OCI-LY7 (cell line): ENCODE data around the gene KIF3A. TPM values are rescaled to one million over a fixed set of nuclear protein-coding genes. Genes with fewer than 3 reads are reported as not detected.

ENCODE experiments used
- BruUV-seq: library from RNA; stranded (reverse); fragments of 400-500 nt; replicated peaks from 2 replicates; lab custom pipeline; 2021; lab: Mats Ljungman, UMichigan
- CTCF ChIA-PET: fragments of 300-600 bp; sonication (Branson Sonifier 250); formaldehyde crosslinking; loops from one replicate; lab custom pipeline; 2022; ENCODE audit warnings: antibody characterized with exemption; ENCODE audit not compliant: unreplicated experiment; lab: Charles Lee
- POLR2A ChIA-PET: fragments of 300-600 bp; sonication (Branson Sonifier 250); formaldehyde crosslinking; loops from one replicate; lab custom pipeline; 2022; ENCODE audit warnings: antibody characterized with exemption; lab: Charles Lee
- DNase-seq: peaks from one replicate; pipeline ENCODE4 v3.0.0-alpha.2; 2015; ENCODE audit warnings: low spot score
- H2AFZ ChIP-seq: fragments of 200-600 bp; sonication (generic), shearing (Covaris generic); 2 replicates; pipeline ENCODE4 v1.6.1; 2014; ENCODE audit warnings: mild to moderate bottlenecking, antibody characterized with exemption, low read length, moderate library complexity
- H3K27ac ChIP-seq: fragments of 200-600 bp; sonication (generic); 2 replicates; pipeline ENCODE4 v1.5.1; 2014; ENCODE audit warnings: mixed run types, low read depth, mild to moderate bottlenecking, moderate library complexity, low read length, inconsistent platforms; ENCODE audit not compliant: poor library complexity, severe bottlenecking
- H3K36me3 ChIP-seq: fragments of 200-600 bp; sonication (generic); 2 replicates; pipeline ENCODE4 v1.6.1; 2014; ENCODE audit warnings: mild to moderate bottlenecking, antibody characterized with exemption, low read length, moderate library complexity, mixed read lengths; ENCODE audit not compliant: insufficient read depth
- H3K4me1 ChIP-seq: fragments of 200-600 bp; sonication (generic); 2 replicates; pipeline ENCODE4 v1.5.1; 2014; ENCODE audit warnings: mild to moderate bottlenecking, low read length; ENCODE audit not compliant: insufficient read depth, poor library complexity, severe bottlenecking
- H3K4me2 ChIP-seq: fragments of 200-600 bp; sonication (generic); 2 replicates; pipeline ENCODE4 v1.6.1; 2014; ENCODE audit warnings: mild to moderate bottlenecking, low read length
- H3K4me3 ChIP-seq: fragments of 200-600 bp; sonication (generic); 2 replicates; pipeline ENCODE4 v1.5.1; 2014; ENCODE audit warnings: mild to moderate bottlenecking, low read depth, low read length; ENCODE audit not compliant: poor library complexity, severe bottlenecking
- H3K79me2 ChIP-seq: fragments of 200-600 bp; sonication (generic); 2 replicates; pipeline ENCODE4 v1.6.1; 2016; ENCODE audit warnings: low read depth, mild to moderate bottlenecking, low read length, moderate library complexity, mixed read lengths; ENCODE audit not compliant: insufficient read depth
- H3K9me2 ChIP-seq: fragments of 200-600 bp; sonication (generic); 2 replicates; pipeline ENCODE4 v1.6.1; 2016; ENCODE audit warnings: mild to moderate bottlenecking, low read length, mixed read lengths; ENCODE audit not compliant: insufficient read depth
- H3K9me3 ChIP-seq: fragments of 200-600 bp; sonication (generic); 2 replicates; pipeline ENCODE4 v1.6.1; 2014; ENCODE audit warnings: mild to moderate bottlenecking, mixed run types, low read length, mixed read lengths
- H4K20me1 ChIP-seq: fragments of 200-600 bp; sonication (generic); 2 replicates; pipeline ENCODE4 v1.6.1; 2014; ENCODE audit warnings: mild to moderate bottlenecking, antibody characterized with exemption, low read length, moderate library complexity, mixed read lengths; ENCODE audit not compliant: insufficient read depth
- EZH2phosphoT487 ChIP-seq: fragments of 200-600 bp; sonication (generic); IDR thresholded peaks from 2 replicates; pipeline ENCODE4 v1.6.1; 2018; ENCODE audit warnings: low read depth, borderline replicate concordance, mild to moderate bottlenecking, mixed run types, antibody characterized with exemption, low read length, moderate library complexity, mixed read lengths
- intact Hi-C: fragments of 100-400 bp; cut with micrococcal nuclease; formaldehyde crosslinking; loops from one replicate; pipeline ENCODE4 v1.10.0; 2022; ENCODE audit not compliant: unreplicated experiment
- total RNA-seq, 2 experiments: library from RNA; depleted of rRNA in 1 of 2; stranded (reverse); fragments of >200 nt in 1 of 2; shearing (Covaris generic) in 1 of 2; gene quantifications; 2 replicates each; pipeline ENCODE4 v1.2.3, GENCODE V29; 2014 to 2022
- TF ChIP-seq, protein P1 (sequence below): fragments of 200-600 bp; sonication (generic); conservative IDR thresholded peaks from 2 replicates; pipeline ENCODE4 v1.5.1; 2014; ENCODE audit warnings: mild to moderate bottlenecking, antibody characterized with exemption, low read length, moderate library complexity, mixed read lengths

KIF3A gene
- total RNA-seq, 2 experiments from 2014 or later: 6.7 to 14.2 TPM

DNA sequence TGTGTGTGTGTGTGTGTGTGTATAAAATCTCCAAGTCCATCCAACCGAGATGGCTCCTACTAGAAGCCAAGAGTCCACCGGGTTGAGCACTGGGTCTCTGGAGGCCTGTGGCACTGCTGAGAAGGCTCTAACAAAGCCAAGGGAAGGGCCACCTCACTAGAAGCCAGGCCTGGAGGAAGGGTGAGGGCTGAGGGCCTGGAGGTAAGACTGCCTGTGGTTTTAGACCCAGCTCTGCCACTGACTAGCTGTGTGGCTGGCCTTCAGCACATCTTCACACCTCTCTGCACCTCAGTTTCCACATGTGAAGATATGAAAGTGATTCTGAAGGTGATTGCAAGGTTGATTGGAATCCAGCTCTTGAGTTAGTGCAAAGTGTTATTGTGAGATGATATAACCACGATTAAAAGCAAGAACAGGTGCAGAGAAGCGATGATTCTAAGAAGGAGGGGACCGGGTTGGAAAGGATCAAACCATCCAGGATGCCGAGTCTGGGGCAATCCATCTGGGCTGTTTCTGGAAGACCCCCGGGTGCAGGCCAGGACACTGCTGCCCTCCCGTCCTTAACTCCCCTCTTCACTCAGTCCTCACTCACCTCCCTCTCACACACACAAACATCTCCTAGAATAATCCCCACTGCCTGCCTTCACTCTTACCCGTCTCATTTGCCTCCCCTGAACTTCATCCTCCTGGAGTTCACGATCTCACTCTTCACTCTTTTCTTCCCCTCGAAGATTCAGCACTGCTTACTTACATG, 61.2 kb downstream of the KIF3A start:
- Histone ChIP-seq H3K36me3 (no peaks in the 10 kb centered on the region), H3K27ac (no peak overlapping the region), H3K4me1 (peaks cover 3% of the 10 kb centered on the region), H3K4me3 (no peak overlapping the region), H4K20me1 (no peaks in the 10 kb centered on the region), H3K4me2 (no peak overlapping the region), H2AFZ (no peak overlapping the region), H3K9me2 (no peaks in the 10 kb centered on the region), H3K9me3 (no peaks in the 10 kb centered on the region), H3K79me2 (no peaks in the 10 kb centered on the region)
- POLR2A ChIA-PET: interaction anchor here (0.7 kb wide), 1 partner anchor 57 kb away, joined by 3 read pairs; no protein-coding TSS in a partner anchor
- intact Hi-C loops: no loop called here
- no peak for TF ChIP-seq EZH2phosphoT487
- CTCF ChIA-PET: no interaction called here
- no TSS peak for BruUV-seq
- DNase-seq: no peak

DNA sequence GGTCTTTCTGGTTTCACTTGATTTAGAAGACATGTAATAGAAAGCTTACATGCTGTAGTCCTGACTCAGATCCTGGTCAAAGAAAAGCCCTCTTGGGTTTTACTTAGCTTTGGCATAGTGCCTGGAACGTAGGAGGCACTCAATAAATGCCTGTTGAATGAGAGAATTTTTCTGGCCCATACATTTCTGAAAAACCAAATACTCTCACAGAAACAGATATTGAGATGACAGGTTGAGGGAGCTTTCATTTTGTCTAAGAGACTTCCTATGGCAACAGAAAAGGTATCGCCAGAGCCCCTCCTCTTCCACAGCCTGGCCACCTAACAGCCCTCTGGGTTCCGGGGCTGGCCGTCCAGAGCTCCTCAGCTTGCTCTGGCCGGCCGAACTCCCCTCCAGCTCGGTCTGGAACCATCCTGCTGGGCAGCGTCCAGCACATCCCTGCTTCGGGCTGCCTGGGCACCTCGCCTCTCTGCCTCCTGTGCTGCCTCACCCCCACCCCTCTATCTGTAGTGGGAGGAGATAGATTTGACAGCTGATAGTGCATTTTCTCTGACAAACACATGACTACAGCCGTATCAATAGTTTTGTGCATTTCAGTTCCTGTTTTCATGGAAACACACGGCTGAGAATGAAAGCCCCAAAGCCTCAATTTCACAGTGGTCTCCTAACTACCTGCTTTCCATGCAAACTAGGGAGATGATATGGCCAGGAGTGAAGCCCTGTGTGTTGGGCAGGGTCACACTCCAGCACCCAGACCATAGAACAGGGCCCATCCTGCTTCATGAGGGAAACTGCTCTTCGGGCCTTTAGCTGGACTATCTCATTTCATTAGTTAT, 62.5 kb downstream of the KIF3A start:
- Histone ChIP-seq H3K9me2 (no peaks in the 10 kb centered on the region), H3K4me2 (no peak overlapping the region), H3K4me3 (no peak overlapping the region), H3K4me1 (no peaks in the 10 kb centered on the region), H3K27ac (no peak overlapping the region), H3K79me2 (no peaks in the 10 kb centered on the region), H2AFZ (no peak overlapping the region), H3K36me3 (no peaks in the 10 kb centered on the region), H3K9me3 (no peaks in the 10 kb centered on the region), H4K20me1 (no peaks in the 10 kb centered on the region)
- BruUV-seq: no TSS peak
- ChIA-PET CTCF (no interaction called here), POLR2A (interaction anchor here (0.5 to 1.8 kb wide), 5 partner anchors 21 to 563 kb away, joined by 3 to 5 read pairs (median 4); no protein-coding TSS in a partner anchor)
- no peak for DNase-seq
- no peak for TF ChIP-seq EZH2phosphoT487
- TF ChIP-seq, protein P1, sequence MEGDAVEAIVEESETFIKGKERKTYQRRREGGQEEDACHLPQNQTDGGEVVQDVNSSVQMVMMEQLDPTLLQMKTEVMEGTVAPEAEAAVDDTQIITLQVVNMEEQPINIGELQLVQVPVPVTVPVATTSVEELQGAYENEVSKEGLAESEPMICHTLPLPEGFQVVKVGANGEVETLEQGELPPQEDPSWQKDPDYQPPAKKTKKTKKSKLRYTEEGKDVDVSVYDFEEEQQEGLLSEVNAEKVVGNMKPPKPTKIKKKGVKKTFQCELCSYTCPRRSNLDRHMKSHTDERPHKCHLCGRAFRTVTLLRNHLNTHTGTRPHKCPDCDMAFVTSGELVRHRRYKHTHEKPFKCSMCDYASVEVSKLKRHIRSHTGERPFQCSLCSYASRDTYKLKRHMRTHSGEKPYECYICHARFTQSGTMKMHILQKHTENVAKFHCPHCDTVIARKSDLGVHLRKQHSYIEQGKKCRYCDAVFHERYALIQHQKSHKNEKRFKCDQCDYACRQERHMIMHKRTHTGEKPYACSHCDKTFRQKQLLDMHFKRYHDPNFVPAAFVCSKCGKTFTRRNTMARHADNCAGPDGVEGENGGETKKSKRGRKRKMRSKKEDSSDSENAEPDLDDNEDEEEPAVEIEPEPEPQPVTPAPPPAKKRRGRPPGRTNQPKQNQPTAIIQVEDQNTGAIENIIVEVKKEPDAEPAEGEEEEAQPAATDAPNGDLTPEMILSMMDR: no peak
- intact Hi-C loops: no loop called here

- Histone ChIP-seq H4K20me1 (no peaks in the 10 kb centered on the region), H3K9me3 (no peaks in the 10 kb centered on the region), H3K4me1 (no peaks in the 10 kb centered on the region), H3K4me2 (no peak within 1 kb of the TSS), H3K9me2 (no peaks in the 10 kb centered on the region), H3K27ac (no peak within 1 kb of the TSS), H2AFZ (no peak within 1 kb of the TSS), H3K79me2 (no peaks in the 10 kb centered on the region), H3K4me3 (no peak within 1 kb of the TSS), H3K36me3 (no peaks in the 10 kb centered on the region)
- intact Hi-C loops: no loop called here
- no TSS peak for BruUV-seq
- TF ChIP-seq, protein P1: no peak
- TF ChIP-seq EZH2phosphoT487: no peak
- ChIA-PET POLR2A (interaction anchor here (0.5 to 1.8 kb wide), 2 partner anchors 22 to 247 kb away, joined by 4 to 5 read pairs; no protein-coding TSS in a partner anchor), CTCF (no interaction called here)
- DNase-seq: no peak
These were observed 63.3 kb downstream of the KIF3A start, which contains the start of gene IL4 for GRCh38 chr5:132673939-132674630. TSS of gene IL4 (plus strand) at chr5:132673989. CDS start at chr5:132674051, 62 bp downstream.
